SW480 (cell line): Measurements from ENCODE around the gene OSBPL6.
A peak's percentile ranks its signal among the peaks of the same experiment; 100 is the strongest.
"Not testable (repeated sequence)": the region's sequence is repeated elsewhere in the genome, so short reads cannot be mapped to it uniquely, and the experiment has no call there.

Source experiments
- DNase-seq: peaks from one replicate; pipeline ENCODE4 v3.0.0-alpha.2; 2016; ENCODE audit warnings: low spot score

OSBPL6 gene

DNA sequence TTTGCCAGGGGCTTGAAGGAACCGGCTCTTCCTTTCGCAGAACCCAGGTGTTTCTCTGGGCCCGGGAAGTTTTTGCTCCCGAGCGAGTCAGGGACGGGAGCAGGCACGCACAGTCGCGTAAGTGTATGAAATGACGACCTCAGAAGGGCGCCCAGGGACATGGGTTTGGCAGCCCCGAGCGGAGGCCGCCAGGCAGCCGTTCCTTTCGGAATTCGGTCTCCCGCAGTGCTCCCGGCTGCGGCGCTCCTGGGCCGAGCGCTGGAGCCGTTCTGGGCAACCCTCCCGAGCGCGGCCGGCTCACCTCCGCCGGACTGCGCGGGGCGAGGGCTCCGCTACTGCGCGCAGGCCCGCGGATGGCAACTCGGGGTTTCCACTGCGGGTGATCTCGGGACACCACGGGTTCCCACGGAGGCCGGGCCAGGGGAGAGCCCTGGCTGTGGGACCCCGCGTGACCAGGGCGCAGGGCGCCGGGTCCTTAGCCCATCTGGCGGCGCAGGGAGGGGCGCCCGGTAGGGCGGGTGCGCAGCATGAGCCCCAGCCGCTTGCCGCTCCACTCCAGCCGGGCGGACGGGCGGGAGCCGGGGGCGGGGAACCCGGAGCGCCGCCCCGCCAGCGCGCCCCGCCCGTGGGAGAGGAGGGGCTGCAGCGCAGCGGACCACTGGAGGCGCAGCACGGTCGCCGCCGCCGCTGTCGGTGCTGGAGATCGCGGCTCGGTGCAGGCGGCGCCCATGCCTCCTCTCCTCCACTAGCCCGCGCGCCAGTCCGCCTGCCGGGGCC is at the start of gene OSBPL6:
TSS of gene OSBPL6 (plus strand) at position 690 of the 777 bp plus-strand sequence. CDS start 111,673 bp downstream, outside the sequence.
- peak; percentile 84 for DNase-seq

- DNase-seq = no peak
Observed at GRCh38 chr2:178152033-178152432, 42.3 kb upstream of the OSBPL6 start.

DNA sequence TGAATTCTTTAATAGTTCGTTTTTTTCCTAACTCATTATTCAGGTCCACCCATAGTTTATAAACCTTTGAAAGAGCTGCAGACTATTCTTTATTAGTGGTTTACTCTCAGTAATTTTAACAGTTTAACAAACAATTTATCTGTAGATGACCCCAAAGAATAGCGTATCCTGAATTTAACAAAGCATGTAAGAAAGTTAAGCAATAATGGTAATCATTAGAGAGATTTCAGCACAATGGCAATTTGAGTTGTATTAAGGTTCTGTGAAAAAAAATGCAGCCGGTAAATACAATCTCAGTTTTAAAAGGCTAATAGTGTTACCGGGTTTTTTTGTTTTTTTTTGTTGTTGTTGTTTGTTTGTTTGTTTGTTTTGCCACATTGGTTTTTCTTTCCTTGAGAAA is 41.8 kb upstream of the OSBPL6 start:
- no peak for DNase-seq

DNA sequence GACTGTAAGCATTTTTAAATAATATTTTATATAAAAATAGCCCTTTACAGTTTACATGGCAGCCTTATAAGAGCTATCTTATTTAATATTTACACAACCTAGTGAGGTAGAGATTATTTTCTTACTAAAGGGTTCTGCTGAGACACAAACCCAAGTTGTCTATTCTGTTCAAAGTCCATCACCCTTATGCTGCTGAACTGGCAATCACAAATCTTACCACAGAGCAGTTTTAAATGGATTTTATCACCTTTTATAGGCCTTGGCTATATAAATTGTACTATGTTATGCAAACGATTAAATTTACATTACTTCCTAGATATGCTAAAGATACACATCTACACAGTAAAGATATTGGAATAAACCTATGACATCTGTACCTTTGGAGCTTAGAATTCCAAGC is 41.3 kb upstream of the OSBPL6 start:
- DNase-seq = no peak

GRCh38 chr2:178153878-178154277 is 40.4 kb upstream of the OSBPL6 start:
- not testable (repeated sequence) for DNase-seq

DNA sequence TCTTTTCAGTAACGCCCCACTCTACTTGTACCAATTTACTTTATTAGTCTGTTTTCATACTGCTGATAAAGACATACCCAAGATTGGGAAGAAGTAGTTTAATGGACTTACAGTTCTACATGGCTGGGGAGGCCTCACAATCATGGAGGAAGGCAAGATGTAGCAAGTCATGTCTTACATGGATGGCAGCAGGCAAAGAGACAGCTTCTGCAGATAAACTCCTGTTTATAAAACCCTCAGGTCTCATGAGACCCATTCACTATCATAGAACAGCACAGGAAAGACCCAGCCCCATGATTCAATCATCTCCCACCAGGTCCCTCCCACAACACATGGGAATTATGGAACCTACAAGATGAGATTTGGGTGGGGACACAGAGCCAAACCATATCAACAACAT is 38.8 kb upstream of the OSBPL6 start:
- DNase-seq = no peak

DNA sequence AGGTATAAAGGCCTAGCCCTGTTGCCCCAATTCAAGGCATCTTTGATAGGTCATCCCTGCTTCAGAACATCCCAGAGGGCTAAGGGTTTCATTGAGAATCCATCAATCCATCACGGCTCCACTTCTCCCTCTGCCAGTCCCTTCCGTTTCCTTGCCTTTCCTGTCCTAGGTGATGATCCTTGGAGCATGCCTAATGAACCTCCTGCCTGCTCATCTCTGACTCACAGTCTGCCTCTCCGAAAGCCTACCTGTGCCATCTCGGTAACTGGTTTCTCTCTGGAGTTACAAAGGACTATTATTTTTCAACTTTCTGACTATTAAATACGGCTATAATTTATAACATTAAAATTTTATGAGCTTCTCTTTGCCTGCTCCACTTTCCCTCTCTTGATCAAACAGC is 36.7 kb upstream of the OSBPL6 start:
- DNase-seq = no peak

DNA sequence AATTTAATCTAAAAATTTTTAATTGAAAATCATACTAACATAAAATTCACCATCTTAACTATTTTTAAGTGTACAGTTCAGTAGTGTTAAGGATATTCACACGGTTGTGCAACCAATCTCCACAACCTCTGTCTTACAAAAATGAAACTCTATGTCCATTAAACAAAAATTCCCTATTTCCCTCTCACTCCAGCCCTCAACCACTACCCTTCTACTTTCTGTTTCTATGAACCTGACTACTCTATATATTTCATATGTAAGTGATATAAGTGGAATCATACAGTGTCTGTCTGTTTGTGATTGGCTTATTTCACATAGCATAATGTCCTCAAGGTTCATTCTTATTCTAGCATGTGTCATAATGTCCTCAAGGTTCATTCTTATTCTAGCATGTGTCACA is 34.3 kb upstream of the OSBPL6 start:
- DNase-seq = no peak

DNA sequence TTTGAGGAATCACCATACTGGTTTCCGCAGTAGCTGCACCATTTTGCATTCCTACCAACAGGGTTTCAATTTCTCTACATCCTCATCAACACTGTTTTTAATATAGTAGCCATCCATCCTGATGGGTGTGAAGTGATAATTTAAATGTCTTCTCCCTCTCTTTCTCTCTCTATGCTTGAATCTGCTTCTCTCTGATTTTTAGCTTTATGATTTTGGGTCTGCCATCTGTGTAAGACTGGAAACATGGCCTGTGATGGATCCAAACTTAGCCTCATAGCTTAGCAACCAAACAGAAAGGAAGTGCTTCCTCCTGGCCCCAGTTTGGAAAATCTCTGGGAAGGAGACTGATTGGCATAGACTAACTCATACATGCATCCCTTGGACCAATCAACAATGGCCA is 33.7 kb upstream of the OSBPL6 start:
- DNase-seq = no peak

GRCh38 chr2:178163395-178163794 is 30.9 kb upstream of the OSBPL6 start:
- DNase-seq = no peak

GRCh38 chr2:178163911-178164310 is 30.4 kb upstream of the OSBPL6 start:
- no peak for DNase-seq

- no peak for DNase-seq
Observed at GRCh38 chr2:178173657-178174056, 20.7 kb upstream of the OSBPL6 start.

DNA sequence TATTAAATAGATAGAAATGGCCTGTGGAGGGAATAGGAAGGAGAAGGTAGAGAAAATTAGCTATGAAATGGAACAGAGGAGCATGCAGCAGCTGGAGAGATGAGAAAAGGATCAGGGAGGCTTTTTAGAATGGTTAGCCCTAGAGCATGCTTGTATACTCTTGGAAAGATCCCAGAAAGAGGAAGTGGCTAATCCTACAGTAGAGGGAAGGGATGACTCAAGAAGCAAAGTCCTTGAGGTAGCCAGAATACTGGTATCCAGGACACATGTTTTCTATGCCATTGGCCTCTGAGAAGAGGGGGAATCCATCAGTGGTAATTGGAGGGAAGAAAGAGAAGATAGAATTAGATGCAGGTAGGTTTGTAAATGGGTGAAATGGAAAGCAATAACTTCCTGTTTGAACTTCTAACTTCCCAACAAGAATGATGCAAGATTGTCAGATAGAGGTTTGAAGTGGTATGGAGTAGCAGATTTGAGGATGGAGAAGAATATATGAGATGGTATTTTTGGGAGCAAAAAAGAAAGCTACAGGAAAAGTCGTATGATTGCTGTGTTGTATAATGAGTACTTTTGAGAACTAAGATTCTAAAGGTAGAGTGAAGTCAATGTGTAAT is 17.1 kb upstream of the OSBPL6 start:
- no peak for DNase-seq

GRCh38 chr2:178180648-178181047 is 13.7 kb upstream of the OSBPL6 start:
- not testable (repeated sequence) for DNase-seq

- DNase-seq = no peak
Observed at GRCh38 chr2:178187861-178188260, 6.5 kb upstream of the OSBPL6 start.

- DNase-seq = no peak
Observed at GRCh38 chr2:178188466-178188865, 5.8 kb upstream of the OSBPL6 start.

DNA sequence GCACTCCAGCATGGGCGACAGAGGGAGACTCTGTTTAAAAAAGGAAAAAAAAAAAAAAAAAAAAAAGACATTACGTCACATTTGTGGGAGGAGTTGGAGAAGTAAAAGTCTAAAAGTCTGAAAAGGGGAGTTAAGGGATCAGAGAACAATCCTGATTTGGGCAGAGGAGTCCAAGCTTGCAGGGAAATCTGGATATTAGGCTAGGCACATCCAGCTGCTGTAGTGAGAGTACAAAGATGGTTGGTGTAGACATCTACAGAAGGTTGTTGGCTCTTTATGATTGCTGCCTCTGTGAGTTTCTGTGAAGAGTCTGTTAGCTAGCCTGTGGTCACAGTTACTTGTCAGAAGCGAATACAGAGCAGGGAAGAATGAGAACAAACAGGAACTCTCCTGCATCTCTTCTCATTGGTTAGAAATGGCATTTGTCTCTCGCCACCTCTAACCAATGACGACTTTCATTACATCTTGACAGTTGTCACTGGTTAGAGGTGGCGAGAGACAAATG is 3.3 kb upstream of the OSBPL6 start:
- DNase-seq = no peak

DNA sequence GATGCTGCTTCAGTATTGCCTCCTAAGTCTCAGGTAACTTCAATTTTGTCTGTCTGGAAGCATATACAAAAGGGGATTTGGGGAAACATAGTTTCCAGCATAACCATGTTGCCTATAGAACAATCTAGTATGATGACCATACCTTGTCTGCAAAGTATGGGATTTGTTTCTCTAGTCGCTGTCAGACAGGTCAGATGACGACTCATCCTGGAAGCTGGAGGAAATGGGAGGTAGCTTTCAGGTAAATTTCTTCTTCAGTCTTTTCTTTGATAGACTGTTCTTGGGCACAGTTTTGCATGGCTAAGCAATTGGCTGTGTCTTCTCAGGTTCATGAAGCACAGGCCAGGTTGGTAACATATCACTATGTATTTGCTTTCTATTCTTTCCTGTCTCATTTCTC is 2.8 kb upstream of the OSBPL6 start:
- DNase-seq = no peak

DNA sequence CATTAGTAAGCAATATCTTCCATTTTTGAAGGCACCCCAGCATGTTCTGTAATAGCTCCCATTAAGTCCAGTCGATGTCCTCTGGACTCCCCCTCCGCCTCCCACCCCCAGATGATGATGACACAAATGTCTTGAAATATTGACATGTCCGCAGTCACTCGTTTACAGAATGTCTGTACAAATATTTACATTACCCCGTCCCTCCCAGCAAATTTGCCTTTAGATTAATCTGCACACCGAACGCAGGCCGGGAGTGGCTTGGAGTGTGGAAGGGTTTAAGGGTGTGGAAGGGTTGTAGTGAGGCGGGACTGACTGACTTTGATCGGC is 853 bp upstream of the OSBPL6 start:
- no peak for DNase-seq

- DNase-seq = peak; percentile 75
Observed at GRCh38 chr2:178194600-178195389, 483 bp downstream of the OSBPL6 start.

DNA sequence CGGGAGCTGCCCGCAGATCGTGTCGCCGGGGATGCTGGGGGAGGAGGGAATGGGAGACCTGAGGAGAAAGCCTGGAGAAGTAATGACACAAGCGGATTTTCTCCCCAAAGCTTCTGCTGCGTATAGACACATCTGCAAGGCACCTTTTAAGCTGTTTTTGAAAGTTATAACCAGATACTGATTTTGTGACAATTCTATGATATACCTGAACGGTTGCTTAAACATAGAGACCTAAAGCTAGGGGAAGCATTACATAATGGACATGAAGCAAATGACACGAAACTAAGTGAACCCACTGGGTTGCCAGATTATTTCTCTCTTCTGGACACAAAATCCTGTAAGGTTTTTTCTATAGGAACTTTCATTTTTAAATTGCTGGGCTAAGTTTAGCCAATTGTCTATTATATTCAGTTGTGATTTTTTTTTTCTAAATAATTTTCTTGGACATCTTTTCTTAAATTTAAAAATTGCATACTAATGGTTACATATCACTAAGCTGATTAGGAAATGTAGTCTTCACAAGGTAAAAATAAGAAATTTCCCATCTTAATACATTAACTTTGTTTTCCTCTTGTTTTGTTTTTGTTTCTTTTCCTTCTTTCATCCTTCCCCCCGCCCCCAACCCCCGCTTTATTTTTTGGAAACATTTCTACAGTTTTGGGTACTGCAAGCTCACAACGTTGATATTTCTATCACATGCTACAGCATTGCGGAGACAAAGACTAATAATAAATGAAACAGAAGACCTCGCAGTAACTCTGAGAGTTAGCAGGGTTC is 1.3 kb downstream of the OSBPL6 start:
- no peak for DNase-seq

DNA sequence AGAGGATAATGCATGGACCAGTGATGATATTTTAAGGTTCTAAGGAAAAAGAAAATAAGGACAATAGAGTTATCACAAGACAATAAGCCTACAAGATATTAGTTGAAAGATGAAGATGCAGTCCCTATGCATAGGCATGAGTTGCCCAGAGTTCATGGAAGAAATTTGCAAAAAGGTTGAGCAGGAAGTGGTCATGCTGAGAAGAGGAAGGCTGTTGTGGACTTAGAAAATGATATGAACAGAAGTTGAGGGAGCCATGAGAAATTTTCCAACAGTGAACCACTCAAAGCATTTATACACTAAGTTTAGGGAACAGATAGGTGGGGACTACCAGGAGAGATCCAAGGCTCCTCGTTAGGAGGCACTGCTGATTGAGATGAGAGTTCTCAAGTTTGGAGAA is 3.5 kb downstream of the OSBPL6 start:
- DNase-seq = no peak
